Uterus (tissue), 2 donors: ENCODE measurements around the gene TMX4.

Experiments
- POLR2A ChIP-seq, 2 donors: fragments of 450-650 bp; IDR thresholded peaks; one replicate each; pipeline ENCODE4 v1.6.1; 2016; ENCODE audit warnings: antibody characterized with exemption in 2 of 2, mild to moderate bottlenecking in 1 of 2, moderate library complexity in 1 of 2
- TF ChIP-seq, protein P1 (sequence below), 4 experiments: fragments of 200-600 bp in 2 of 4; fragments of 450-650 bp in 2 of 4; sonication (generic) in 2 of 4; IDR thresholded peaks; one replicate each; pipeline ENCODE4 v1.5.1; 2016 to 2019; ENCODE audit warnings: antibody characterized with exemption in 4 of 4, mild to moderate bottlenecking in 2 of 4, moderate library complexity in 1 of 4

DNA sequence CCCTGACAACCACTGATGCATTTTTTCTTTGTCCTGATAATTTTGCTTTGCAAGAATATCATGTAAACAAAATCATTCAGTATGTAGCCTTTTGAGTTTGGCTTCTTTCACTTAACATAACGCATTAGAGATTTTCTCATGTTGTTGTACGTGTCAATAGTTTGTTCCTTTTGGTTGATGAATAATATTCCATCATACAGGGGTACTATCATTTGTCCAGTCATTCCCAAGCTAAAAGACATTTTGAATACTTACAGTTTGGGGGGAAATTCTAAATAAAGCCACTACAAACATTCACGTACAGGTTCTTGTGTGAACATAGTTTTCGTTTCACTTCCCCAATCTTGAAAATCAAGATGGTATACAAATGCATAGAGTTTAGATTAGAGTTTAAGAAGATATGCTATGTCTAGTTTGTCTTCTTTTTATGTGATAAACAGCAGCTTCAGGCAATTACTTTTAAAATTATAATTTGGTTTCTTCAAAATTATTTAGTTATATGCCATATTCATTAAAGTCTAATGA is 84.5 kb downstream of the TMX4 start:
- TF ChIP-seq, protein P1, sequence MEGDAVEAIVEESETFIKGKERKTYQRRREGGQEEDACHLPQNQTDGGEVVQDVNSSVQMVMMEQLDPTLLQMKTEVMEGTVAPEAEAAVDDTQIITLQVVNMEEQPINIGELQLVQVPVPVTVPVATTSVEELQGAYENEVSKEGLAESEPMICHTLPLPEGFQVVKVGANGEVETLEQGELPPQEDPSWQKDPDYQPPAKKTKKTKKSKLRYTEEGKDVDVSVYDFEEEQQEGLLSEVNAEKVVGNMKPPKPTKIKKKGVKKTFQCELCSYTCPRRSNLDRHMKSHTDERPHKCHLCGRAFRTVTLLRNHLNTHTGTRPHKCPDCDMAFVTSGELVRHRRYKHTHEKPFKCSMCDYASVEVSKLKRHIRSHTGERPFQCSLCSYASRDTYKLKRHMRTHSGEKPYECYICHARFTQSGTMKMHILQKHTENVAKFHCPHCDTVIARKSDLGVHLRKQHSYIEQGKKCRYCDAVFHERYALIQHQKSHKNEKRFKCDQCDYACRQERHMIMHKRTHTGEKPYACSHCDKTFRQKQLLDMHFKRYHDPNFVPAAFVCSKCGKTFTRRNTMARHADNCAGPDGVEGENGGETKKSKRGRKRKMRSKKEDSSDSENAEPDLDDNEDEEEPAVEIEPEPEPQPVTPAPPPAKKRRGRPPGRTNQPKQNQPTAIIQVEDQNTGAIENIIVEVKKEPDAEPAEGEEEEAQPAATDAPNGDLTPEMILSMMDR (IDR thresholded peaks at IDR 0.05): no peak
- TF ChIP-seq POLR2A (IDR thresholded peaks at IDR 0.05): no peak
